NCI-H2227 (cell line): ENCODE results near the gene CRYGA.
A peak's percentile ranks its signal among the peaks of the same experiment; 100 is the strongest.

ENCODE experiments used
- DNase-seq: peaks from one replicate; lab custom pipeline; 2025; ENCODE audit not compliant: unreplicated experiment; lab: John Stamatoyannopoulos, UW

CRYGA gene

GRCh38 chr2:208163489-208163888, at the start of gene CRYGA:
TSS of gene CRYGA (minus strand) at chr2:208163589. CDS start at chr2:208163556, 33 bp downstream.
- no peak for DNase-seq

- DNase-seq, result no peak
Measured at GRCh38 chr2:208210688-208211451, 47.5 kb upstream of the CRYGA start.

GRCh38 chr2:208208335-208209085, 45.1 kb upstream of the CRYGA start:
- no peak for DNase-seq

- no peak for DNase-seq
Measured at GRCh38 chr2:208207769-208208168, 44.4 kb upstream of the CRYGA start.

GRCh38 chr2:208204166-208204565, 40.8 kb upstream of the CRYGA start:
- DNase-seq, result no peak

- no peak for DNase-seq
Measured at GRCh38 chr2:208195531-208195930, 32.1 kb upstream of the CRYGA start.

- DNase-seq, result no peak
Measured at GRCh38 chr2:208192611-208193236, 29.3 kb upstream of the CRYGA start.

- DNase-seq, result peak; percentile 72
Measured at GRCh38 chr2:208189810-208190503, 26.6 kb upstream of the CRYGA start, which contains the start of gene C2orf80. TSS of gene C2orf80 (minus strand) at chr2:208190030. CDS start at chr2:208186986, 3,044 bp downstream.

- peak; percentile 44 for DNase-seq
Measured at GRCh38 chr2:208189069-208189809, 25.9 kb upstream of the CRYGA start.

GRCh38 chr2:208186893-208187292, 23.5 kb upstream of the CRYGA start:
- no peak for DNase-seq

GRCh38 chr2:208186465-208186864, 23.1 kb upstream of the CRYGA start:
- DNase-seq, result no peak

- DNase-seq, result no peak
Measured at GRCh38 chr2:208183972-208184705, 20.8 kb upstream of the CRYGA start.

GRCh38 chr2:208183526-208183925, 20.1 kb upstream of the CRYGA start:
- no peak for DNase-seq

- no peak for DNase-seq
Measured at GRCh38 chr2:208182835-208183234, 19.4 kb upstream of the CRYGA start.

- no peak for DNase-seq
Measured at GRCh38 chr2:208179028-208179609, 15.7 kb upstream of the CRYGA start.

GRCh38 chr2:208175840-208176153, 12.4 kb upstream of the CRYGA start:
- no peak for DNase-seq

GRCh38 chr2:208175069-208175839, 11.9 kb upstream of the CRYGA start:
- DNase-seq, result peak; percentile 93

GRCh38 chr2:208174144-208174543, 10.8 kb upstream of the CRYGA start:
- DNase-seq, result no peak

GRCh38 chr2:208172125-208172524, 8.7 kb upstream of the CRYGA start:
- DNase-seq, result no peak
